ENCODE data around the gene BIRC5. TPM values are rescaled to one million over a fixed set of nuclear protein-coding genes. Genes with fewer than 3 reads are reported as not detected.
"Not testable (repeated sequence)": the region's sequence is repeated elsewhere in the genome, so short reads cannot be mapped to it uniquely, and the experiment has no call there.

Gene BIRC5
- total RNA-seq, result 2.7 TPM

DNA sequence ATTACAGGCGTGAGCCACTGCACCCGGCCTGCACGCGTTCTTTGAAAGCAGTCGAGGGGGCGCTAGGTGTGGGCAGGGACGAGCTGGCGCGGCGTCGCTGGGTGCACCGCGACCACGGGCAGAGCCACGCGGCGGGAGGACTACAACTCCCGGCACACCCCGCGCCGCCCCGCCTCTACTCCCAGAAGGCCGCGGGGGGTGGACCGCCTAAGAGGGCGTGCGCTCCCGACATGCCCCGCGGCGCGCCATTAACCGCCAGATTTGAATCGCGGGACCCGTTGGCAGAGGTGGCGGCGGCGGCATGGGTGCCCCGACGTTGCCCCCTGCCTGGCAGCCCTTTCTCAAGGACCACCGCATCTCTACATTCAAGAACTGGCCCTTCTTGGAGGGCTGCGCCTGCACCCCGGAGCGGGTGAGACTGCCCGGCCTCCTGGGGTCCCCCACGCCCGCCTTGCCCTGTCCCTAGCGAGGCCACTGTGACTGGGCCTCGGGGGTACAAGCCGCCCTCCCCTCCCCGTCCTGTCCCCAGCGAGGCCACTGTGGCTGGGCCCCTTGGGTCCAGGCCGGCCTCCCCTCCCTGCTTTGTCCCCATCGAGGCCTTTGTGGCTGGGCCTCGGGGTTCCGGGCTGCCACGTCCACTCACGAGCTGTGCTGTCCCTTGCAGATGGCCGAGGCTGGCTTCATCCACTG lies at the start of gene BIRC5:
Gene BIRC5, plus strand, starts transcription at position 238 of the 690 bp plus-strand sequence. Its CDS starts 64 bp downstream, at position 302.
- DNase-seq (ENCODE audit: low spot score), result peak; percentile 89

GRCh38 chr17:78164748-78165607 lies 49.1 kb upstream of the BIRC5 start:
- DNase-seq (ENCODE audit: low spot score), result no peak

DNA sequence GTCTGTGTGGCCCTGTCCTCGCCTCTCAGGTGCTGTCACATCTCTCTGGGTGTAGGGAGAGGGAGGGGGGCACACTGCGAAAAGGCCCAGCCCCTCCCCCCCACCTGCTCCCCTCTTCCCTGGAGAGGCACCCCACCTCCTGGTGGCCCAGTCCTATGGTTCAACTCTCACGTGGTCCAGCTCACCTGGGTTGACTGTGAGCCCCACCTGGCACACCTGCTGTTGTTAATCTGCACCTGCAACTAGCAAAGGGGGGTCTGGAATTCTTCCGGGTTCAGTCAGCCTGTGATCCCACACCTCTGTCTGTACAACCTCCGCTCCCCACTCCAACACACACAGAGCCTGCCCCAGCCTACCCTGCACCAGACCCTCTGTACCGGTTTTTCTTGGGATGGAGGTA lies 47.6 kb upstream of the BIRC5 start:
- DNase-seq (ENCODE audit: low spot score), result no peak

DNA sequence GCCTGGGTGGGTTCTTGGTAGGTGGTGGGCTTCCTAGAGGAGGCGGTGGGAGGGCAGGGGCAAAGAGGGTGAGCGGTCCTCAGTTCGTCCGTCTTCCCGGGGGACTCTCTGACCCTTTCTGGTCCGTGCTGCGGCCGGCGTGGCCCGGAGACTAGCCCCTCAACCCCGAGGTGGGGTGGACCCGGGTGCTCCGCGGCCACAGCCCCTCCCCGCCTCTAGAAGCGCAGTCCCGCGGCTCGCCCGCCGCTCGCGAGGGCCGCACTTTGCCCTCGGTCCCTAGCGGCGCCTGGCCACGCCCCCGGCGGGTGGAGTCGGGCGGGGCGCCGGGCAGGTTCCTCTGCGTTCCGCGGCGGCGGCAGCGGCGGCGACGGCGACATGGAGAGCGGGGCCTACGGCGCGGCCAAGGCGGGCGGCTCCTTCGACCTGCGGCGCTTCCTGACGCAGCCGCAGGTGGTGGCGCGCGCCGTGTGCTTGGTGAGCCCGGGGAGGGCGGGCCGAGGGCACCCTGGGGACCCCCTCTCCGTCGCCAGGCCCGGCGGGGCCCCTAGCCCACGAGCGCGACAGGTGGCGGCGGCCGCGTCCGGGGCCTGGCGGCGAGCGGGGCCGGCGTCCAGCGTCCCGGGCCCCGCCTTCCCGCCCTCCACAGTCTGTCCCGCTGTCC lies 45.7 kb upstream of the BIRC5 start, which contains the start of gene SYNGR2:
Gene SYNGR2, plus strand, starts transcription at position 340 of the 661 bp plus-strand sequence. Its CDS starts 36 bp downstream, at position 376.
- DNase-seq (ENCODE audit: low spot score), result peak; percentile 81

- DNase-seq (ENCODE audit: low spot score), result no peak
Measured at GRCh38 chr17:78168903-78169793, 44.9 kb upstream of the BIRC5 start.

- no peak for DNase-seq (ENCODE audit: low spot score)
Measured at GRCh38 chr17:78170692-78171590, 43.1 kb upstream of the BIRC5 start.

DNA sequence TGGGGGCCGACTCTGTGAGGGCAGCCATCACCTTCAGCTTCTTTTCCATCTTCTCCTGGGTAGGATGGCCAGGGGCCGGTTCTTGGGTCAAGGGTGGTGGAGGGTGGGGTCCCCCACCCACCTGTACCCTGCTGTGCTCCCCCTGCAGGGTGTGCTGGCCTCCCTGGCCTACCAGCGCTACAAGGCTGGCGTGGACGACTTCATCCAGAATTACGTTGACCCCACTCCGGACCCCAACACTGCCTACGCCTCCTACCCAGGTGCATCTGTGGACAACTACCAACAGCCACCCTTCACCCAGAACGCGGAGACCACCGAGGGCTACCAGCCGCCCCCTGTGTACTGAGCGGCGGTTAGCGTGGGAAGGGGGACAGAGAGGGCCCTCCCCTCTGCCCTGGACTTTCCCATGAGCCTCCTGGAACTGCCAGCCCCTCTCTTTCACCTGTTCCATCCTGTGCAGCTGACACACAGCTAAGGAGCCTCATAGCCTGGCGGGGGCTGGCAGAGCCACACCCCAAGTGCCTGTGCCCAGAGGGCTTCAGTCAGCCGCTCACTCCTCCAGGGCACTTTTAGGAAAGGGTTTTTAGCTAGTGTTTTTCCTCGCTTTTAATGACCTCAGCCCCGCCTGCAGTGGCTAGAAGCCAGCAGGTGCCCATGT lies 42.3 kb upstream of the BIRC5 start:
- DNase-seq (ENCODE audit: low spot score), result not testable (repeated sequence)

DNA sequence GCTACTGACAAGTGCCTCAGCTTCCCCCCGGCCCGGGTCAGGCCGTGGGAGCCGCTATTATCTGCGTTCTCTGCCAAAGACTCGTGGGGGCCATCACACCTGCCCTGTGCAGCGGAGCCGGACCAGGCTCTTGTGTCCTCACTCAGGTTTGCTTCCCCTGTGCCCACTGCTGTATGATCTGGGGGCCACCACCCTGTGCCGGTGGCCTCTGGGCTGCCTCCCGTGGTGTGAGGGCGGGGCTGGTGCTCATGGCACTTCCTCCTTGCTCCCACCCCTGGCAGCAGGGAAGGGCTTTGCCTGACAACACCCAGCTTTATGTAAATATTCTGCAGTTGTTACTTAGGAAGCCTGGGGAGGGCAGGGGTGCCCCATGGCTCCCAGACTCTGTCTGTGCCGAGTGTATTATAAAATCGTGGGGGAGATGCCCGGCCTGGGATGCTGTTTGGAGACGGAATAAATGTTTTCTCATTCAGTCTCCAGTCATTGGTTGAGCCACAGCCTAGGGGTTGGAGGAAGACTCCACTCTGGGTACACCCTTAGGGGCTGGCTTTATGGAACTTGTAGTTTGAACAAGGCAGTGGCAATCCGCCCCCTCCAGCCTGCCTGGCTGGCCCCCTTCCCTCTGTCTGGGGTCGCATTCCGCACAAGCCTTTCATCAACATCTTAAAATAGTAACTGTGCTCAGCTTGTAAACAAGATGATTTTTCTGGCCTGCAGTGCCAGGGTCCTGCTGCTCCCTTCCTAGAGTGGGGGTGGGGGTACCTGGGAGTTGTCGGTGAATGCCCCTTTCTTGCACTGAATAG lies 41.6 kb upstream of the BIRC5 start:
- peak; percentile 64 for DNase-seq (ENCODE audit: low spot score)

DNA sequence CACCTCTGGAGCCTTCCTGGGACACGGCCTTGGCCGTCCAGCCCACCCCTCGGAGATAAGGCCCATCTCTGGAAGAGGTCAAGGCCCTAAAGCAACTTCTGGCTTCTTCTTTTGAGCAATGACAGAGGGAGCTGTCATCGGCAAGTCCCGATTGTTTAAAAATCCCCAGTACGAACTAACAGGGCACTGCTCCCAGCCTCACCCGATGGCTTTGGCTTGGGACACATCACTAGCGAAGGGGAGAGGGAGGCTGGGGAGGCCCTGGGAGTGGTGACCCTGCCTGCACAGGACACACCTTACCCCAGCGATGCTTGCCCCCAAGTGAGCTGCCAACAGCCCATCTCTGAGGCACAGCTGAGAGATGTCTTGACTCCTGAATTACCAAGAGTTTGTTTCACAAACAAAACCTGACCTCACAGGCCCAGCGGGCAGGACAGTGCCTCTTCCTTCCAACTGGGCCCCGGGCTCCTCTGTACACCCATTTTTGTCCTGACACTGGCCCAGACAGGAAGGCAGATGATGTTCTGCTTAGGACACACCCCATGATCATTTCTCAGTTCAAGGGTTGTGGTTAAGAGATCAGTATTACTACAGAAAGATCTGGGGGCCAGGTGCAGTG lies 40.8 kb upstream of the BIRC5 start:
- DNase-seq (ENCODE audit: low spot score), result no peak

DNA sequence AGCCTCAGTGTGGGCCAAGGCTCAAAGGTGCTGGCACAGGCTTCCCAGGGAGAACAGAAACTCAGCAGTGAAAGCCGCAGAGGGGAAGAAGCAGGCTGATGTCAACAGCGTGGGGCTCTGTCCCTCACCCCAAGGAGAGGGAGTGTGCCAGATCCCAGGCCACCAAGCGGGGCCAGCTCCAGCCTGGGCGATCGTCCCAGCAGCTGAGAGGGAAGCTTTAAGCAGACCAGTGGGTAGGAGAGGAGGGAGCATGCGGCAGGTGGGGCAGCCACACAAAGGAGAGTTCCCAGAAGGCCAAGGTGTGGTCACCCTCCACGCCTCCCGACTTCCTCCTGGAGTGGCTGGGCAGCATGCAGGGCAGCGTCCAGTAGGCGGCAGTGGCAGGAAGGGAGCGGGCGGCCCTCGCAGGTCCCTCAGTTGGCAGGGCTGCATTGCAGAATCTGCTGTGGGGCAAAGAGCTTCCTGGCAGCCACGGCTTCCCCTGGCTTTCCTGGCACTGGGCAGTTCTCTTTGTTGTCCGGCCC lies 39.6 kb upstream of the BIRC5 start:
- DNase-seq (ENCODE audit: low spot score), result peak; percentile 88

DNA sequence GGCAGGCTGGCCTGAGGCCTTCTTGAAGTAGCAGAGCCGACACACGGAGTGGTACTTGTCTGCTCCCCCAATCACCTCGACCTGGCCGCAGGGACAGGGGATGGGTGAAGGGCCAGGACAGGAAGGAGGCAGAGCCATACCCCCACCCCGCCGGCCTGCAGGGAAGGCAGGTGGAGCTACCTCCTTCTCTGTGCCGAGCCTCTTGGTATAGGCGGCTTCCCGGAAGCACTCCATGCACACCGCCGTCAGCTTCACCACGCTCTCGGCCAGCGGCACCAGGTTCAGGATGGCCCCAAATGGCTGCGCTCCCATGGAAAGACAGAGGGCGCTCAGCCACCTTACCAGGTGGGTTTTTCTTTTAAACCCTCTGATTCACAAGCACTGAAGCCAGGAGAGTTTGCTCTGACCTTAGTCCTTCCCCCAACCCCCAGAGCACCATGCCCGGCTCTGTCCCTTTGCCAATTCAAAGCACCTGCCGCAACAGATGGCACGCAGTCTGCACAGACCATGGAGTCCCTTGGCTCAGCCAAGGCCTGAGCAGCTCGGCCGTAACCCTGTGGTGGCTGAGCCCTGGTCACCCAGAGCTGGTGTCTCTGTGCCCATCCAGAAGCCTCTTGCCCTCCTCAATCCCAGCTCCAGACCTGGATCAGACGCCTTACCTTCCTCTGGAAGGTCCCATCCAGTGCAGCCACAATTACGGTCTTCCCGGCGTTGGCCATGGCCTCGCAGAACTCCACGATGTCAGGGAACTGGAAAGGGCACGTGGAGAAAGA lies 39.0 kb upstream of the BIRC5 start:
- no peak for DNase-seq (ENCODE audit: low spot score)

DNA sequence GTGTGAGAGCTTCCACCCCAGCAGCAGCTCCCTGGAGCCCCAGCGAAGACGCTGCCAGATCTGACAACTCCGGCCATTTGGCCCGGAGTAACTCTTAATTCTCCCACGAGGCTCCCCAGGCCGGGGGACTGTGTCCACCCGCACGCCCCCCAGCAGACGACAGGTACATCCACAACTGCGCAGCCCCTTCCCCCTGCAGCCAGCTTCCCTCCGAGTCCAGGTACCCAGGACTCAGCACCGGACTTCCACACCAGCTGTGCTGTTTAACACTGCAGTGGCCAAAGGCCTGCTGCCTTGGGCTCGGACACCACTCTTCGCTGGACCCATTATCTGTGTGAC lies 38.4 kb upstream of the BIRC5 start:
- DNase-seq (ENCODE audit: low spot score), result no peak

- DNase-seq (ENCODE audit: low spot score), result peak; percentile 75
Measured at GRCh38 chr17:78176548-78177025, 37.5 kb upstream of the BIRC5 start.

- peak; percentile 52 for DNase-seq (ENCODE audit: low spot score)
Measured at GRCh38 chr17:78179372-78179771, 34.7 kb upstream of the BIRC5 start.

- no peak for DNase-seq (ENCODE audit: low spot score)
Measured at GRCh38 chr17:78180083-78180482, 34.0 kb upstream of the BIRC5 start.

DNA sequence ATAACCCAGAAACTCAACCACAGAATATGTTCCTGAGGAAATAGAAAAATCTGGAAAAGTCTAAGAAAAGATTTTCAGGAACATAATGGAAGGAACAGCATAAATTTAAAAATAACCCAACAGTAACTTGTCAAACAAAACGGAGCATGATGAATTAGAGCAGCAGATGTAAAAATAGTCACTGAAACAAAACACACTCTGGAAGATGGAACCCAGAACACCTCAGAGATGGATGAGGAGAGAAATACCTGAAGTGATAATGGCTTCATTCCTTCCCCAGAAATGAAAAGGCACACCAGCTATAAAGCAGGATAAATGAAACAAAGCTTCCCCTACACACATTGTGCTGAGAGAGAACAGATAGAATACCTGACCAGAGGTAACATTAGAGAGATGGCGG lies 33.5 kb upstream of the BIRC5 start:
- DNase-seq (ENCODE audit: low spot score), result no peak

DNA sequence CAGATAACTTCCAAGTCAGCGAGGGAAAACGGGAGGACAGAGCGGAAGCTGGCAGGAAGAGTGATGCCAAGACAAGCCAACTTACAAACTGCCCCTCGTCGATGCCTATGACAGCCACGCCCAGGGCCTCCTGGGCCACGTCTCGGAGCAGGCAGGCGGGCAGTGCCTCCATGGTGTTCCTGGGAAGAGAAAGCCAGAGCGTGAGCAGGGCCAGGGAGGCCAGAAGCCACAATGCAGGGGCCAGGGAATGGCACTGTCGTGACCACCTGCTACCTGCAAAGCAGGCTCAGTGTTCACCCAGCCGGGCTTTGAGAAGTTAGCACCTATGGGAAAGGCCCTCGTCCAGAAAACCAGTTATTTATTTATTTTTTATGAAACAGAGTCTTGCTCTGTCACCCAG lies 31.5 kb upstream of the BIRC5 start:
- DNase-seq (ENCODE audit: low spot score), result no peak
